HG03196 (cell line): ENCODE data around the gene KLHL26.

Experiments
- ATAC-seq: cut with Tn5 transposase; IDR thresholded peaks from one replicate; pipeline ENCODE4 v1.9.1; 2021; ENCODE audit not compliant: unreplicated experiment

The KLHL26 gene

GRCh38 chr19:18646535-18647370 lies 9.9 kb downstream of the KLHL26 start:
- no peak for ATAC-seq

GRCh38 chr19:18647371-18647767 lies 10.5 kb downstream of the KLHL26 start:
- no peak for ATAC-seq

GRCh38 chr19:18647807-18648206 lies 11.0 kb downstream of the KLHL26 start:
- ATAC-seq: no peak

GRCh38 chr19:18648973-18649315 lies 12.1 kb downstream of the KLHL26 start:
- ATAC-seq: no peak

GRCh38 chr19:18649371-18650020 lies 12.7 kb downstream of the KLHL26 start:
- ATAC-seq: no peak

- no peak for ATAC-seq
Measured at GRCh38 chr19:18650021-18650390, 13.2 kb downstream of the KLHL26 start.

GRCh38 chr19:18650468-18651041 lies 13.7 kb downstream of the KLHL26 start:
- no peak for ATAC-seq

- no peak for ATAC-seq
Measured at GRCh38 chr19:18651300-18651699, 14.5 kb downstream of the KLHL26 start.

- ATAC-seq: no peak
Measured at GRCh38 chr19:18651733-18652132, 14.9 kb downstream of the KLHL26 start.

GRCh38 chr19:18653853-18654252 lies 17.0 kb downstream of the KLHL26 start:
- ATAC-seq: no peak

- no peak for ATAC-seq
Measured at GRCh38 chr19:18654469-18654868, 17.6 kb downstream of the KLHL26 start.

- ATAC-seq: no peak
Measured at GRCh38 chr19:18655173-18655844, 18.5 kb downstream of the KLHL26 start.

- ATAC-seq: no peak
Measured at GRCh38 chr19:18656337-18657086, 19.7 kb downstream of the KLHL26 start.

GRCh38 chr19:18657590-18658365 lies 20.9 kb downstream of the KLHL26 start:
- no peak for ATAC-seq

- ATAC-seq: no peak
Measured at GRCh38 chr19:18658366-18658855, 21.6 kb downstream of the KLHL26 start.

- ATAC-seq: no peak
Measured at GRCh38 chr19:18659281-18660050, 22.6 kb downstream of the KLHL26 start.

- ATAC-seq: no peak
Measured at GRCh38 chr19:18660051-18660910, 23.5 kb downstream of the KLHL26 start.

- ATAC-seq: no peak
Measured at GRCh38 chr19:18660939-18661670, 24.3 kb downstream of the KLHL26 start.
